Dendritic cell treated with granulocyte-macrophage colony-stimulating factor and Interleukin-4, amounts not matched to agents 40 ng/mL and 50 ng/mL, for 4 days (primary cell): ENCODE measurements around the gene CDK11B.
"Not testable (repeated sequence)": the region's sequence is repeated elsewhere in the genome, so short reads cannot be mapped to it uniquely, and the experiment has no call there.

ENCODE experiments used
- H3K27ac Mint-ChIP-seq: one replicate; pipeline ENCODE4 v1.8.0; 2022; ENCODE audit warnings: mild to moderate bottlenecking, mixed read lengths
- H3K27me3 Mint-ChIP-seq: one replicate; pipeline ENCODE4 v1.8.0; 2022; ENCODE audit warnings: mild to moderate bottlenecking, mixed read lengths
- H3K36me3 Mint-ChIP-seq: one replicate; pipeline ENCODE4 v1.8.0; 2022; ENCODE audit warnings: low read depth, mixed read lengths
- H3K4me1 Mint-ChIP-seq: one replicate; pipeline ENCODE4 v1.8.0; 2022; ENCODE audit warnings: low read depth, mixed read lengths
- H3K4me3 Mint-ChIP-seq: one replicate; pipeline ENCODE4 v1.8.0; 2022; ENCODE audit warnings: mild to moderate bottlenecking, moderate library complexity, mixed read lengths
- H3K9me3 Mint-ChIP-seq: one replicate; pipeline ENCODE4 v1.8.0; 2022; ENCODE audit warnings: mixed read lengths
- intact Hi-C: fragments of 100-400 bp; cut with micrococcal nuclease; formaldehyde crosslinking; loops from one replicate; pipeline ENCODE4 v1.15.0; 2022

CDK11B gene

GRCh38 chr1:1647567-1648241 is 11.1 kb downstream of the CDK11B start:
- not testable (repeated sequence) for H3K27ac Mint-ChIP-seq, H3K4me3 Mint-ChIP-seq
- peaks cover 76% of the 10 kb centered on the region for H3K36me3 Mint-ChIP-seq

GRCh38 chr1:1646326-1646725 is 12.5 kb downstream of the CDK11B start:
- H3K4me1 Mint-ChIP-seq, H3K9me3 Mint-ChIP-seq, intact Hi-C loops, H3K4me3 Mint-ChIP-seq, H3K27me3 Mint-ChIP-seq, H3K27ac Mint-ChIP-seq: not testable (repeated sequence)
- H3K36me3 Mint-ChIP-seq = peaks cover 63% of the 10 kb centered on the region

More at GRCh38 chr1:1647567-1648241, 11.1 kb downstream of the CDK11B start:
- H3K4me1 Mint-ChIP-seq, intact Hi-C loops, H3K27me3 Mint-ChIP-seq, H3K9me3 Mint-ChIP-seq: not testable (repeated sequence)

GRCh38 chr1:1640711-1641461 is 17.9 kb downstream of the CDK11B start:
- H3K4me3 Mint-ChIP-seq, H3K27me3 Mint-ChIP-seq, H3K9me3 Mint-ChIP-seq, H3K27ac Mint-ChIP-seq, intact Hi-C loops, H3K4me1 Mint-ChIP-seq: not testable (repeated sequence)
- peaks cover 44% of the 10 kb centered on the region for H3K36me3 Mint-ChIP-seq

DNA sequence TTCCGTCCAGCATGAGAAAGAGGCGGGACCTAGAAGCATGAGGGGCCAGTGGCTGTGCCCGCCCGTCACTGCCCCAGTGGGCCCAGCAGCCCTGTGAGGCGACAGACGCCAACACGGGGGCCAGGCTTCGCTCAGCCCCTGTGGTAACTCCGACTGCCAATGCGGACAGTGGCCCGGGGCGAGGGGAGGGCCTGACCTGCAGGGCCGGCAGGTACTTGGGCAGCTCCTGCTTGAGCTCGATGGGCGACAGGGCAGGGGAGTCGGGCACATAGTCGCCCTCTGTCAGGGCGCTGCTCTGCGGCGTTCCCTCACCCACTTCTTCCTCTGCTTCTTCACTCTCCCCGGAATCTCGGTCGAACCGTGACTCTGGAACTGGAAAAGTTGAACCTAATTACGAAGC is 18.7 kb downstream of the CDK11B start:
- H3K4me1 Mint-ChIP-seq, H3K9me3 Mint-ChIP-seq, H3K27me3 Mint-ChIP-seq, intact Hi-C loops, H3K4me3 Mint-ChIP-seq, H3K27ac Mint-ChIP-seq: not testable (repeated sequence)
- H3K36me3 Mint-ChIP-seq = peaks cover 44% of the 10 kb centered on the region

GRCh38 chr1:1639368-1639767 is 19.4 kb downstream of the CDK11B start:
- H3K4me1 Mint-ChIP-seq, H3K4me3 Mint-ChIP-seq, H3K27me3 Mint-ChIP-seq, H3K27ac Mint-ChIP-seq, H3K9me3 Mint-ChIP-seq, intact Hi-C loops: not testable (repeated sequence)
- peaks cover 44% of the 10 kb centered on the region for H3K36me3 Mint-ChIP-seq

- H3K4me3 Mint-ChIP-seq, H3K9me3 Mint-ChIP-seq, H3K27ac Mint-ChIP-seq, H3K27me3 Mint-ChIP-seq, H3K4me1 Mint-ChIP-seq, intact Hi-C loops: not testable (repeated sequence)
- peaks cover 43% of the 10 kb centered on the region for H3K36me3 Mint-ChIP-seq
These were observed 20.3 kb downstream of the CDK11B start for GRCh38 chr1:1638528-1638927.

DNA sequence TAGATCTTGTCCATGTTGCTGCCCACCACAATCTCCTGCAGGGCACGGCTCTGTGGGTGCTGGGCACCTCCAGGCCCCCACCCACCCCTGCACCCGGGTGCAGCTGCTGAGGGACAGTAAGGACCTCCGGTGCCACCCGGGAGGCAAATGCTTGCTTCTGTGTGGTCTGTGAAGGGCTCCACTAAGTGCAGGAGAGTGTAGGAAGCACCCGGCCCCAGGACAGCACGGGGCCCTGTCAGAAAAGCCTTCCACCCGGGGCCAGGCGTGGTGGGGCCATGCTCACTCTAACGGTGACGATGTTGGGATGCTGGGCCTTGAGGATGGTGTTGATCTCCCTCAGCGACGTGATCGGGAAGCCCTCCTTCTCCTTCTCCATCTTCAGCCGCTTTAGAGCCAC is 21.3 kb downstream of the CDK11B start:
- H3K4me3 Mint-ChIP-seq, intact Hi-C loops, H3K27ac Mint-ChIP-seq, H3K9me3 Mint-ChIP-seq, H3K27me3 Mint-ChIP-seq, H3K4me1 Mint-ChIP-seq: not testable (repeated sequence)
- H3K36me3 Mint-ChIP-seq = peaks cover 38% of the 10 kb centered on the region

DNA sequence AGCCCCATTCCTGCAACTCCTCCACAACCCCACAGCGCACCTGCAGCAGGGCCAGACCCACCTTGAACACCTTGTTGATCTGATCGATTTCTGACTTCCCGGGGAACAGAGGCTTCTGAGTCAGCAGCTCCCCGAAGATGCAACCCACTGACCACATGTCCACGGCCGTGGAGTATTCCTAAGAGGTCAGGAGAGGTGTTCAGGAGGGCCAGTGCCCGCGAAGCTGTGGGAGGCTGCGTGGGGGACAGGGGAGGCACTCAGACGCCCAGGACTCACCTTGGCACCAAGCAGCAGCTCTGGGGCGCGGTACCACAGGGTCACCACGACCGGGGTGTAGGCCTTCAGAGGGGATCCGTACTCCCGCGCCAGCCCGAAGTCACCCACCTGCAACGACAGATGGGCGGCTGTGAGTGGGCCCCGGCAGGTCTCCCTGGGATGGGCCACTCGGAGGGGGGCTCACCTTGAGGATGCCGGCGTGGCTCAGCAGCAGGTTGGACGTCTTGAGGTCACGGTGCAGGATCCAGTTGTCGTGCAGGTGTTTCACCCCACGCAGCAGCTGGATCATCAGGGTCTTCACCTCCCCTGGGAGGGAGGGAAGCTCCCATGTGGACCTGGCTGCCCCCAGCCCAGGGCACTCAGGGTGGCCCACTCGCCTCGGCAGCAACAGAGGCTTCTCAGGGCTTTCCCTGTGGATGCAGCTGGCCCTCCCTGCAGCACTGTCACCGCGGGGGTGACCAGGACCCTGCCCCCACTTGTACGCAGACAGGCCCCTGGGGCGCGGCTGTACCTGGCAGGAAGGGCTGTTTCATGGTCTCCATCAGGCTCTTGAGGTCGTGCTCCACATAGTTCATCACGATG is 22.0 kb downstream of the CDK11B start:
- H3K27me3 Mint-ChIP-seq, intact Hi-C loops, H3K9me3 Mint-ChIP-seq, H3K4me3 Mint-ChIP-seq, H3K4me1 Mint-ChIP-seq, H3K27ac Mint-ChIP-seq: not testable (repeated sequence)
- peaks cover 38% of the 10 kb centered on the region for H3K36me3 Mint-ChIP-seq

GRCh38 chr1:1634613-1635012 is 24.2 kb downstream of the CDK11B start:
- peaks cover 29% of the 10 kb centered on the region for H3K36me3 Mint-ChIP-seq
- H3K4me3 Mint-ChIP-seq, intact Hi-C loops, H3K9me3 Mint-ChIP-seq, H3K27ac Mint-ChIP-seq, H3K4me1 Mint-ChIP-seq: not testable (repeated sequence)
- H3K27me3 Mint-ChIP-seq = peaks cover 21% of the 10 kb centered on the region

- intact Hi-C loops, H3K4me1 Mint-ChIP-seq, H3K4me3 Mint-ChIP-seq, H3K27ac Mint-ChIP-seq, H3K9me3 Mint-ChIP-seq: not testable (repeated sequence)
- H3K27me3 Mint-ChIP-seq = peaks cover 29% of the 10 kb centered on the region
- H3K36me3 Mint-ChIP-seq = peaks cover 25% of the 10 kb centered on the region
These were observed 25.4 kb downstream of the CDK11B start for GRCh38 chr1:1633409-1633808.

GRCh38 chr1:1631782-1632420 is 26.9 kb downstream of the CDK11B start, which contains the start of gene MMP23B:
TSS of gene MMP23B (plus strand) at chr1:1632173. CDS start at chr1:1632219, 46 bp downstream.
- Mint-ChIP-seq H3K4me1 (peaks cover 5% of the 10 kb centered on the region), H3K27ac (no peak within 1 kb of the TSS), H3K36me3 (peaks cover 31% of the 10 kb centered on the region), H3K27me3 (peaks cover 36% of the 10 kb centered on the region), H3K4me3 (peak within 1 kb of the TSS; percentile 30), H3K9me3 (no peaks in the 10 kb centered on the region)
- intact Hi-C loops = no loop called here

DNA sequence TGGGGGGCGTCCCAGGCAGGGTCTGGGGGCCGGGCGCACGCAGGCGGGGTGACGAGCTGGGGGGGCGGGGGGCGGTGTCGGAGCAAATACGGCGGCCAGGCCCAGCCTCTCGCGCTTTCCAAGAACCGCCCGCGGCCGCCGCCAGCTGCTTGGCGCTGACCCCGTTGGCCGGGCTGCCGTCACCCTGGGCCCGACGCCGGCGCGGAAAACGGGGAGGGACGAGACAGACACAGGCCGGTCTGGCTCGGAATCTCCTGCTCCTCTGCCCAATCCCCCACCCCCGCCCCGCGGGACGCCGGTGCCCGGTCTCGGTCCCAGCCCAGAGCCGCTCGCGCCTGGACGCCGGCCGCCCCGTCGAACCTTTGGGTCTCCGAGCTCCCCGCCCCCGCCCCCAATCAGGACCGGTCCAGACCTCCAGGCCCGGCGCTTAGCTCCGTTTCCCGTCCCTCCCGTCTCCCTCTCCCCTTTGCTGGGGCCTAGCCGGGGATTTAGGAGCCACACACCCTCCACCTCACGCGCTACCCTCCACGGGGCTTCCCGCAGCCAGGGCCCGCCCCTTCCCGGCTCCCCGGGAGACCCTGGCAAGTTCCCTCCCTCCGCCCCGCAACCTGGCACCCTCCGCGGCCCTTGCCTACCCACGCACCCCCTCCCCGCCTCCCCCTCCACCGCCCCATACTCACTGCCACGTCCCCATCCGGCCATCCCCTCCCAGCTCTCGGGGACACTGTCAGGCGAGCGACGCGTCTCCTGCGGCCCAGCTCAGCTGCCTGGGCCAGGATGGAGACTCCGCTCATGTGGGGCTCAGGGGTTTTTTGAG is 27.6 kb downstream of the CDK11B start:
- H3K27me3 Mint-ChIP-seq = peaks cover 36% of the 10 kb centered on the region
- no peak overlapping the region for H3K27ac Mint-ChIP-seq
- peak overlapping the region; percentile 30 for H3K4me3 Mint-ChIP-seq
- no peaks in the 10 kb centered on the region for H3K9me3 Mint-ChIP-seq
- peaks cover 29% of the 10 kb centered on the region for H3K36me3 Mint-ChIP-seq
- intact Hi-C loops = no loop called here
- H3K4me1 Mint-ChIP-seq = peaks cover 5% of the 10 kb centered on the region
